Activated CD8-positive, alpha-beta T cell treated with anti-CD3 and anti-CD28 coated beads, Interleukin-2, amount 10 ng/mL, durations not matched to agents 7 days and 5 days (primary cell): ENCODE data around the gene OR8H2. TPM values are rescaled to one million over a fixed set of nuclear protein-coding genes. Genes with fewer than 3 reads are reported as not detected.
"Not testable (repeated sequence)": the region's sequence is repeated elsewhere in the genome, so short reads cannot be mapped to it uniquely, and the experiment has no call there.

Source experiments
- ATAC-seq: fragments of 150-1000 bp; cut with Tn5 transposase; one replicate; pipeline ENCODE4 v1.10.0; 2021; ENCODE audit warnings: moderate library complexity
- CTCF ChIA-PET: fragments of 350-600 bp; sonication (Branson Sonifier 250); formaldehyde crosslinking; loops from one replicate; lab custom pipeline; 2021; ENCODE audit warnings: antibody characterized with exemption; lab: Charles Lee
- POLR2A ChIA-PET: fragments of 350-600 bp; sonication (Branson Sonifier 250); formaldehyde crosslinking; loops from one replicate; lab custom pipeline; 2021; ENCODE audit warnings: antibody characterized with exemption; lab: Charles Lee
- DNase-seq: peaks from one replicate; pipeline ENCODE4 v3.0.0-alpha.2; 2020
- H3K27ac Mint-ChIP-seq: one replicate; pipeline ENCODE4 v1.8.0; 2021; ENCODE audit warnings: mild to moderate bottlenecking, mixed read lengths
- H3K27me3 Mint-ChIP-seq: one replicate; pipeline ENCODE4 v1.8.0; 2021; ENCODE audit warnings: low read depth, mixed read lengths
- H3K36me3 Mint-ChIP-seq: one replicate; pipeline ENCODE4 v1.8.0; 2021; ENCODE audit warnings: low read depth, mixed read lengths
- H3K4me1 Mint-ChIP-seq: one replicate; pipeline ENCODE4 v1.8.0; 2021; ENCODE audit warnings: low read depth, mixed read lengths
- H3K4me3 Mint-ChIP-seq: one replicate; pipeline ENCODE4 v1.8.0; 2021; ENCODE audit warnings: mild to moderate bottlenecking, mixed read lengths
- H3K9me3 Mint-ChIP-seq: one replicate; pipeline ENCODE4 v1.8.0; 2022; ENCODE audit warnings: mixed read lengths; ENCODE audit not compliant: insufficient read depth
- total RNA-seq, 2 experiments: library from RNA; stranded (reverse); gene quantifications; one replicate each; pipeline ENCODE4 v1.2.3, GENCODE V29; 2021

The OR8H2 gene
- not detected for total RNA-seq

- DNase-seq (no peak), ATAC-seq (no peak)
- ChIA-PET CTCF (no interaction called here), POLR2A (no interaction called here)
- H3K36me3 Mint-ChIP-seq = no peaks in the 10 kb centered on the region
- no peaks in the 10 kb centered on the region for H3K4me1 Mint-ChIP-seq
- no peak within 1 kb of the TSS for H3K27ac Mint-ChIP-seq
- no peaks in the 10 kb centered on the region for H3K27me3 Mint-ChIP-seq
- peaks cover 18% of the 10 kb centered on the region for H3K9me3 Mint-ChIP-seq
- H3K4me3 Mint-ChIP-seq = no peak within 1 kb of the TSS
These were observed at the start of gene OR8H2 for GRCh38 chr11:56103210-56103737. TSS of gene OR8H2 (plus strand) at chr11:56103687. CDS start at chr11:56105043, 1,356 bp downstream.

- H3K9me3 Mint-ChIP-seq = peaks cover 19% of the 10 kb centered on the region
- H3K27me3 Mint-ChIP-seq, ATAC-seq, H3K27ac Mint-ChIP-seq, POLR2A ChIA-PET, H3K4me3 Mint-ChIP-seq, DNase-seq, CTCF ChIA-PET, H3K4me1 Mint-ChIP-seq, H3K36me3 Mint-ChIP-seq: not testable (repeated sequence)
These were observed 47.1 kb upstream of the OR8H2 start for GRCh38 chr11:56056366-56056765.

DNA sequence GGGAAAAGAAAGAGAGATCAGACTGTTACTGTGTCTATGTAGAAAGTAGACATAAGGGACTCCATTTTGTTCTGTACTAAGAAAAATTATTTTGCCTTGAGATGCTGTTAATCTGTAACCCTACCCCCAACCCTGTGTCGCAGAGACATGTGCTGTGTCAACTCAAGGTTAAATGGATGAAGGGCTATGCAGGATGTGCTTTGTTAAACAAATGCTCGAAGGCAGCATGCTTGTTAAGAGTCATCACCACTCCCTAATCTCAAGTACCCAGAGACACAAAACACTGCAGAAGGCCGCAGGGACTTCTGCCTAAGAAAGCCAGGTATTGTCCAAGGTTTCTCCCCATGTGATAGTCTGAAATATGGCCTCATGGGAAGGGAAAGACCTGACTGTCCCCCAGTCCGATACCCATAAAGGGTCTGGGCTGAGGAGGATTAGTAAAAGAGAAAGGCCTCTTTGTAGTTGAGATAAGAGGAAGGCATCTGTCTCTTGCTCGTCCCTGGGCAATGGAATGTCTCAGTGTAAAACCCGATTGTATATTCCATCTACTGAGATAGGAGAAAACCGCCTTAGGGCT, 45.7 kb upstream of the OR8H2 start:
- H3K4me1 Mint-ChIP-seq, ATAC-seq, POLR2A ChIA-PET, H3K36me3 Mint-ChIP-seq, DNase-seq, H3K4me3 Mint-ChIP-seq, H3K27ac Mint-ChIP-seq, CTCF ChIA-PET, H3K27me3 Mint-ChIP-seq: not testable (repeated sequence)
- H3K9me3 Mint-ChIP-seq = peaks cover 19% of the 10 kb centered on the region

- CTCF ChIA-PET, H3K4me3 Mint-ChIP-seq, DNase-seq, H3K27me3 Mint-ChIP-seq, POLR2A ChIA-PET, H3K4me1 Mint-ChIP-seq, H3K27ac Mint-ChIP-seq, ATAC-seq, H3K36me3 Mint-ChIP-seq: not testable (repeated sequence)
- H3K9me3 Mint-ChIP-seq = peaks cover 19% of the 10 kb centered on the region
These were observed 45.2 kb upstream of the OR8H2 start for GRCh38 chr11:56058260-56058780.

DNA sequence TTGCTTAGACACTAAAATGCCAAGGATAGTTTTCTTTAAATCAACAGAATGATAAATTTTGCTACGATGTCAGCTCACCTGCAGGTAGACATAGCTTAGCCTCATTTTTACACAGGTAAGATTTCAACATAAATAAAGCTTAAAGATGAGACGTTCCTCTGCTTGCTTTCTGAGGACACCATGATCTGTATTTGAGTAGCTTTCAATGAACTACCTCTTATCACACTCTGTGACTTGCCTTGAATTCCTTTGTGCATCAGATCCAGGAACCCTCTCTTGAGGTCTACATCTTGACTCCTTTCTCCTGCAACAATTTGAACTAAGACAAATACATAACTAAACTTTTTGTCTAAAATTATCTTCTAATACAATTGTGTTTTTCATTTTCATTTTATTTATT, 36.5 kb upstream of the OR8H2 start:
- no peak for ATAC-seq
- POLR2A ChIA-PET = no interaction called here
- no peaks in the 10 kb centered on the region for H3K4me1 Mint-ChIP-seq
- H3K27ac Mint-ChIP-seq = no peak overlapping the region
- CTCF ChIA-PET = no interaction called here
- DNase-seq = no peak
- H3K36me3 Mint-ChIP-seq = no peaks in the 10 kb centered on the region
- no peak overlapping the region for H3K4me3 Mint-ChIP-seq
- H3K27me3 Mint-ChIP-seq = no peaks in the 10 kb centered on the region
- peaks cover 3% of the 10 kb centered on the region for H3K9me3 Mint-ChIP-seq

GRCh38 chr11:56089697-56090096, 13.8 kb upstream of the OR8H2 start:
- peaks cover 17% of the 10 kb centered on the region for H3K9me3 Mint-ChIP-seq
- ChIA-PET CTCF (no interaction called here), POLR2A (no interaction called here)
- H3K36me3 Mint-ChIP-seq = no peaks in the 10 kb centered on the region
- ATAC-seq (no peak), DNase-seq (no peak)
- no peak overlapping the region for H3K4me3 Mint-ChIP-seq
- no peaks in the 10 kb centered on the region for H3K4me1 Mint-ChIP-seq
- no peak overlapping the region for H3K27ac Mint-ChIP-seq
- H3K27me3 Mint-ChIP-seq = no peaks in the 10 kb centered on the region

DNA sequence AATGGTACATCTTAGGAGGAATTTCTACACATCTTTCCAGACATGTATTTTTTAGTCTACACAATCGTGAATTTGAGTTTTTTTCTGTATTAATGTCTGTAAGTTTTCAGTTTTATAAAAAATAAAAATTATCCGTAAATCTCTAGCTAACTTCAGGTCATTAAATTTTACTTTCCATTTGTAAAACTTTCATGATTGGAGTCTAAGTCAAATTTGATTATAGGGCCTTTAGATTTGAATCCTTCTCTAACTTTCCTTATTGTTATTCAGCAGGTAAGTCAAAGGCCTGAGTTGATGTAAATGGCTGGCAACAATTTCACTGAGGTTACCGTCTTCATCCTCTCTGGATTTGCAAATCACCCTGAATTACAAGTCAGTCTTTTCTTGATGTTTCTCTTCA, 10.5 kb upstream of the OR8H2 start, which contains the start of gene OR8I2:
TSS of gene OR8I2 (plus strand) at position 301 of the 400 bp plus-strand sequence. CDS start at position 301, 0 bp downstream.
- CTCF ChIA-PET = no interaction called here
- POLR2A ChIA-PET = no interaction called here
- ATAC-seq (no peak), DNase-seq (no peak)
- Mint-ChIP-seq H3K4me3 (no peak within 1 kb of the TSS), H3K4me1 (no peaks in the 10 kb centered on the region), H3K9me3 (peaks cover 22% of the 10 kb centered on the region), H3K36me3 (no peaks in the 10 kb centered on the region), H3K27me3 (no peaks in the 10 kb centered on the region), H3K27ac (no peak within 1 kb of the TSS)

- POLR2A ChIA-PET = no interaction called here
- no peaks in the 10 kb centered on the region for H3K4me1 Mint-ChIP-seq
- CTCF ChIA-PET = no interaction called here
- H3K9me3 Mint-ChIP-seq = peaks cover 19% of the 10 kb centered on the region
- no peaks in the 10 kb centered on the region for H3K36me3 Mint-ChIP-seq
- no peaks in the 10 kb centered on the region for H3K27me3 Mint-ChIP-seq
- ATAC-seq (no peak), DNase-seq (no peak)
- no peak within 1 kb of the TSS for H3K27ac Mint-ChIP-seq
- no peak within 1 kb of the TSS for H3K4me3 Mint-ChIP-seq
These were observed 18.6 kb downstream of the OR8H2 start, which contains the start of gene OR8H3 for GRCh38 chr11:56122073-56122472. TSS of gene OR8H3 (plus strand) at chr11:56122373. CDS start at chr11:56122373, 0 bp downstream.

GRCh38 chr11:56140151-56140661, 36.7 kb downstream of the OR8H2 start, which contains the start of gene OR8J3:
TSS of gene OR8J3 (minus strand) at chr11:56140201. CDS start at chr11:56137718, 2,483 bp downstream.
- no peaks in the 10 kb centered on the region for H3K27me3 Mint-ChIP-seq
- H3K4me3 Mint-ChIP-seq = no peak within 1 kb of the TSS
- H3K27ac Mint-ChIP-seq = no peak within 1 kb of the TSS
- POLR2A ChIA-PET = no interaction called here
- DNase-seq = no peak
- CTCF ChIA-PET = no interaction called here
- H3K36me3 Mint-ChIP-seq = no peaks in the 10 kb centered on the region
- peaks cover 29% of the 10 kb centered on the region for H3K9me3 Mint-ChIP-seq
- no peak for ATAC-seq
- H3K4me1 Mint-ChIP-seq = no peaks in the 10 kb centered on the region

GRCh38 chr11:56143681-56144080, 40.2 kb downstream of the OR8H2 start:
- H3K27ac Mint-ChIP-seq, DNase-seq, POLR2A ChIA-PET, CTCF ChIA-PET, H3K4me3 Mint-ChIP-seq, H3K4me1 Mint-ChIP-seq, ATAC-seq, H3K36me3 Mint-ChIP-seq, H3K27me3 Mint-ChIP-seq: not testable (repeated sequence)
- peaks cover 24% of the 10 kb centered on the region for H3K9me3 Mint-ChIP-seq

GRCh38 chr11:56151376-56151775, 47.9 kb downstream of the OR8H2 start:
- POLR2A ChIA-PET = no interaction called here
- Mint-ChIP-seq H3K4me1 (no peaks in the 10 kb centered on the region), H3K4me3 (no peak overlapping the region), H3K9me3 (peaks cover 32% of the 10 kb centered on the region), H3K27me3 (no peaks in the 10 kb centered on the region), H3K36me3 (peaks cover 3% of the 10 kb centered on the region), H3K27ac (no peak overlapping the region)
- CTCF ChIA-PET = no interaction called here
- ATAC-seq = no peak
- DNase-seq = no peak

GRCh38 chr11:56152333-56152732, 48.8 kb downstream of the OR8H2 start:
- Mint-ChIP-seq H3K9me3 (peaks cover 29% of the 10 kb centered on the region), H3K27ac (no peak overlapping the region), H3K36me3 (peaks cover 3% of the 10 kb centered on the region), H3K27me3 (no peaks in the 10 kb centered on the region), H3K4me3 (no peak overlapping the region), H3K4me1 (no peaks in the 10 kb centered on the region)
- ChIA-PET CTCF (no interaction called here), POLR2A (no interaction called here)
- ATAC-seq = no peak
- no peak for DNase-seq
